OCI-LY3 (cell line): ENCODE results near the gene HOXB3.

Source experiments
- H2AFZ ChIP-seq: fragments of 200-600, 300-600 bp; shearing (Covaris generic); 2 replicates; pipeline ENCODE4 v1.6.0; 2014; ENCODE audit warnings: antibody characterized with exemption, low read depth, low read length
- H3K27ac ChIP-seq: fragments of 200-600, 300-600 bp; sonication (generic); 2 replicates; pipeline ENCODE4 v1.5.1; 2014; ENCODE audit warnings: mild to moderate bottlenecking, low read length, moderate library complexity, mixed read lengths
- H3K27me3 ChIP-seq: fragments of 200-600, 300-600 bp; sonication (generic); 2 replicates; pipeline ENCODE4 v1.6.1; 2014; ENCODE audit warnings: low read depth, low read length, mixed read lengths
- H3K36me3 ChIP-seq: fragments of 200-600, 300-600 bp; sonication (generic); replicated peaks from 2 replicates; pipeline ENCODE3; 2014; ENCODE audit warnings: low read depth, low read length, mixed read lengths
- H3K4me1 ChIP-seq: fragments of 300-600, 200-600 bp; sonication (generic); 2 replicates; pipeline ENCODE4 v1.6.1; 2014; ENCODE audit warnings: low read length, mixed read lengths
- H3K4me2 ChIP-seq: fragments of 200-600, 300-600 bp; sonication (generic); 2 replicates; pipeline ENCODE4 v1.6.1; 2014; ENCODE audit warnings: low read length, mixed read lengths
- H3K4me3 ChIP-seq: fragments of 300-600, 200-600 bp; sonication (generic); 2 replicates; pipeline ENCODE4 v1.5.1; 2014; ENCODE audit warnings: antibody characterized with exemption, mild to moderate bottlenecking, low read length, moderate library complexity
- H3K79me2 ChIP-seq: fragments of 300-600, 200-600 bp; shearing (Covaris generic); 2 replicates; pipeline ENCODE4 v1.6.1; 2014; ENCODE audit warnings: mild to moderate bottlenecking, low read length, mixed read lengths
- H3K9ac ChIP-seq: fragments of 300-600, 200-600 bp; shearing (Covaris generic); 2 replicates; pipeline ENCODE4 v1.6.0; 2014; ENCODE audit warnings: mild to moderate bottlenecking, low read length, moderate library complexity
- H3K9me3 ChIP-seq: fragments of 200-600, 300-600 bp; shearing (Covaris generic); 2 replicates; pipeline ENCODE4 v1.6.1; 2014; ENCODE audit warnings: low read length, mixed read lengths; ENCODE audit not compliant: insufficient read depth
- H4K20me1 ChIP-seq: fragments of 200-600, 300-600 bp; sonication (generic); 2 replicates; pipeline ENCODE4 v1.6.1; 2016; ENCODE audit warnings: low read length, mixed read lengths; ENCODE audit not compliant: insufficient read depth
- CTCF ChIP-seq: fragments of 200-600, 300-600 bp; sonication (generic); IDR thresholded peaks from 2 replicates; pipeline ENCODE4 v1.5.1; 2014; ENCODE audit warnings: antibody characterized with exemption, low read length, low read depth
- EZH2phosphoT487 ChIP-seq: fragments of 200-600 bp; shearing (Covaris generic); IDR thresholded peaks from 2 replicates; pipeline ENCODE4 v1.6.1; 2018; ENCODE audit warnings: antibody characterized with exemption, mixed run types, low read depth

Gene HOXB3

GRCh38 chr17:48589060-48589830 lies 796 bp downstream of the HOXB3 start:
- Histone ChIP-seq H3K4me3 (peak overlapping the region; percentile 68), H3K9ac (peak overlapping the region; percentile 41), H3K36me3 (no peaks in the 10 kb centered on the region), H3K79me2 (no peaks in the 10 kb centered on the region), H2AFZ (peak overlapping the region; percentile 82; the same call in 1 of the 2 replicates), H3K27me3 (peaks cover 49% of the 10 kb centered on the region), H3K4me1 (peaks cover 36% of the 10 kb centered on the region), H3K27ac (no peak overlapping the region), H3K9me3 (no peaks in the 10 kb centered on the region), H4K20me1 (no peaks in the 10 kb centered on the region), H3K4me2 (peak overlapping the region; percentile 76)
- TF ChIP-seq EZH2phosphoT487 (no peak), CTCF (no peak)

- Histone ChIP-seq H3K27ac (no peak overlapping the region), H4K20me1 (no peaks in the 10 kb centered on the region), H2AFZ (no peak overlapping the region), H3K36me3 (no peaks in the 10 kb centered on the region), H3K9ac (no peak overlapping the region), H3K27me3 (peaks cover 49% of the 10 kb centered on the region), H3K9me3 (no peaks in the 10 kb centered on the region), H3K4me2 (no peak overlapping the region), H3K4me1 (peaks cover 40% of the 10 kb centered on the region), H3K79me2 (no peaks in the 10 kb centered on the region), H3K4me3 (no peak overlapping the region)
- TF ChIP-seq CTCF (no peak), EZH2phosphoT487 (no peak)
Observed at GRCh38 chr17:48588528-48588927, 1.5 kb downstream of the HOXB3 start.

- Histone ChIP-seq H3K9ac (no peak overlapping the region), H2AFZ (no peak overlapping the region), H3K27ac (no peak overlapping the region), H3K4me3 (no peak overlapping the region), H3K36me3 (no peaks in the 10 kb centered on the region), H3K27me3 (peaks cover 46% of the 10 kb centered on the region), H3K79me2 (no peaks in the 10 kb centered on the region), H3K4me1 (peaks cover 43% of the 10 kb centered on the region), H3K4me2 (no peak overlapping the region), H3K9me3 (no peaks in the 10 kb centered on the region), H4K20me1 (no peaks in the 10 kb centered on the region)
- no peak for TF ChIP-seq CTCF
- TF ChIP-seq EZH2phosphoT487 = no peak
Observed at GRCh38 chr17:48588074-48588415, 2.0 kb downstream of the HOXB3 start.

GRCh38 chr17:48587276-48588073 lies 2.6 kb downstream of the HOXB3 start:
- TF ChIP-seq CTCF (no peak), EZH2phosphoT487 (no peak)

More at GRCh38 chr17:48587276-48588073, 2.6 kb downstream of the HOXB3 start:
- Histone ChIP-seq H3K79me2 (no peaks in the 10 kb centered on the region), H3K27me3 (peaks cover 40% of the 10 kb centered on the region), H3K36me3 (no peaks in the 10 kb centered on the region), H3K4me2 (no peak overlapping the region), H2AFZ (no peak overlapping the region), H4K20me1 (no peaks in the 10 kb centered on the region), H3K4me3 (no peak overlapping the region), H3K9me3 (no peaks in the 10 kb centered on the region), H3K9ac (no peak overlapping the region), H3K4me1 (peaks cover 46% of the 10 kb centered on the region), H3K27ac (no peak overlapping the region)
